Measurements from ENCODE around the gene PFKL.
A peak's percentile ranks its signal among the peaks of the same experiment; 100 is the strongest.

Gene PFKL

GRCh38 chr21:44331650-44332307 lies 31.9 kb downstream of the PFKL start:
- Histone ChIP-seq H3K27ac (ENCODE audit: low read depth, low read length) (no peak overlapping the region), H3K4me1 (ENCODE audit: control insufficient read depth, insufficient read depth, low read length) (no peaks in the 10 kb centered on the region), H3K9me3 (ENCODE audit: control insufficient read depth, insufficient read depth, low read length) (no peaks in the 10 kb centered on the region), H3K27me3 (ENCODE audit: control insufficient read depth, insufficient read depth, low read length) (no peaks in the 10 kb centered on the region), H3K4me3 (ENCODE audit: low read depth, low read length) (no peak overlapping the region), H3K36me3 (ENCODE audit: control insufficient read depth, insufficient read depth, low read length) (peaks cover 5% of the 10 kb centered on the region; the same call in 1 of the 2 replicates), H3K9ac (ENCODE audit: low read depth, low read length) (no peak overlapping the region)

GRCh38 chr21:44332383-44332782 lies 32.5 kb downstream of the PFKL start:
- H3K9ac ChIP-seq (ENCODE audit: low read depth, low read length), result no peak overlapping the region
- H3K36me3 ChIP-seq (ENCODE audit: control insufficient read depth, insufficient read depth, low read length), result peaks cover 5% of the 10 kb centered on the region; the same call in 1 of the 2 replicates
- no peaks in the 10 kb centered on the region for H3K27me3 ChIP-seq (ENCODE audit: control insufficient read depth, insufficient read depth, low read length)
- H3K4me1 ChIP-seq (ENCODE audit: control insufficient read depth, insufficient read depth, low read length), result no peaks in the 10 kb centered on the region
- no peak overlapping the region for H3K4me3 ChIP-seq (ENCODE audit: low read depth, low read length)
- H3K27ac ChIP-seq (ENCODE audit: low read depth, low read length), result no peak overlapping the region
- no peaks in the 10 kb centered on the region for H3K9me3 ChIP-seq (ENCODE audit: control insufficient read depth, insufficient read depth, low read length)

GRCh38 chr21:44332965-44333364 lies 33.1 kb downstream of the PFKL start:
- peaks cover 5% of the 10 kb centered on the region; the same call in 1 of the 2 replicates for H3K36me3 ChIP-seq (ENCODE audit: control insufficient read depth, insufficient read depth, low read length)
- H3K4me3 ChIP-seq (ENCODE audit: low read depth, low read length), result no peak overlapping the region
- no peak overlapping the region for H3K27ac ChIP-seq (ENCODE audit: low read depth, low read length)
- no peak overlapping the region for H3K9ac ChIP-seq (ENCODE audit: low read depth, low read length)
- no peaks in the 10 kb centered on the region for H3K4me1 ChIP-seq (ENCODE audit: control insufficient read depth, insufficient read depth, low read length)
- no peaks in the 10 kb centered on the region for H3K9me3 ChIP-seq (ENCODE audit: control insufficient read depth, insufficient read depth, low read length)
- no peaks in the 10 kb centered on the region for H3K27me3 ChIP-seq (ENCODE audit: control insufficient read depth, insufficient read depth, low read length)

GRCh38 chr21:44333509-44334328 lies 33.9 kb downstream of the PFKL start:
- Histone ChIP-seq H3K27me3 (ENCODE audit: control insufficient read depth, insufficient read depth, low read length) (no peaks in the 10 kb centered on the region), H3K4me1 (ENCODE audit: control insufficient read depth, insufficient read depth, low read length) (no peaks in the 10 kb centered on the region), H3K27ac (ENCODE audit: low read depth, low read length) (no peak overlapping the region), H3K4me3 (ENCODE audit: low read depth, low read length) (no peak overlapping the region), H3K9me3 (ENCODE audit: control insufficient read depth, insufficient read depth, low read length) (no peaks in the 10 kb centered on the region), H3K9ac (ENCODE audit: low read depth, low read length) (no peak overlapping the region), H3K36me3 (ENCODE audit: control insufficient read depth, insufficient read depth, low read length) (peaks cover 5% of the 10 kb centered on the region; the same call in 1 of the 2 replicates)

- no peaks in the 10 kb centered on the region for H3K9me3 ChIP-seq (ENCODE audit: control insufficient read depth, insufficient read depth, low read length)
- H3K4me1 ChIP-seq (ENCODE audit: control insufficient read depth, insufficient read depth, low read length), result no peaks in the 10 kb centered on the region
- peaks cover 5% of the 10 kb centered on the region; the same call in 1 of the 2 replicates for H3K36me3 ChIP-seq (ENCODE audit: control insufficient read depth, insufficient read depth, low read length)
Observed at GRCh38 chr21:44334329-44335030, 34.6 kb downstream of the PFKL start.

GRCh38 chr21:44335266-44336059 lies 35.6 kb downstream of the PFKL start:
- H3K4me3 ChIP-seq (ENCODE audit: low read depth, low read length), result no peak overlapping the region
- peaks cover 6% of the 10 kb centered on the region for H3K4me1 ChIP-seq (ENCODE audit: control insufficient read depth, insufficient read depth, low read length)
- H3K27ac ChIP-seq (ENCODE audit: low read depth, low read length), result no peak overlapping the region
- no peaks in the 10 kb centered on the region for H3K9me3 ChIP-seq (ENCODE audit: control insufficient read depth, insufficient read depth, low read length)
- H3K27me3 ChIP-seq (ENCODE audit: control insufficient read depth, insufficient read depth, low read length), result no peaks in the 10 kb centered on the region
- H3K36me3 ChIP-seq (ENCODE audit: control insufficient read depth, insufficient read depth, low read length), result peaks cover 5% of the 10 kb centered on the region; the same call in 1 of the 2 replicates
- H3K9ac ChIP-seq (ENCODE audit: low read depth, low read length), result no peak overlapping the region

More at GRCh38 chr21:44334329-44335030, 34.6 kb downstream of the PFKL start:
- Histone ChIP-seq H3K4me3 (ENCODE audit: low read depth, low read length) (no peak overlapping the region), H3K27ac (ENCODE audit: low read depth, low read length) (no peak overlapping the region), H3K9ac (ENCODE audit: low read depth, low read length) (no peak overlapping the region), H3K27me3 (ENCODE audit: control insufficient read depth, insufficient read depth, low read length) (no peaks in the 10 kb centered on the region)

- no peak overlapping the region for H3K27ac ChIP-seq (ENCODE audit: low read depth, low read length)
- peaks cover 5% of the 10 kb centered on the region; the same call in 1 of the 2 replicates for H3K36me3 ChIP-seq (ENCODE audit: control insufficient read depth, insufficient read depth, low read length)
- no peaks in the 10 kb centered on the region for H3K9me3 ChIP-seq (ENCODE audit: control insufficient read depth, insufficient read depth, low read length)
- H3K4me3 ChIP-seq (ENCODE audit: low read depth, low read length), result no peak overlapping the region
- H3K4me1 ChIP-seq (ENCODE audit: control insufficient read depth, insufficient read depth, low read length), result peaks cover 14% of the 10 kb centered on the region
- H3K9ac ChIP-seq (ENCODE audit: low read depth, low read length), result no peak overlapping the region
- H3K27me3 ChIP-seq (ENCODE audit: control insufficient read depth, insufficient read depth, low read length), result no peaks in the 10 kb centered on the region
Observed at GRCh38 chr21:44337449-44337848, 37.6 kb downstream of the PFKL start.

- Histone ChIP-seq H3K4me1 (ENCODE audit: control insufficient read depth, insufficient read depth, low read length) (peaks cover 16% of the 10 kb centered on the region), H3K4me3 (ENCODE audit: low read depth, low read length) (peak overlapping the region; percentile 61), H3K27ac (ENCODE audit: low read depth, low read length) (peak overlapping the region; percentile 86), H3K36me3 (ENCODE audit: control insufficient read depth, insufficient read depth, low read length) (peaks cover 5% of the 10 kb centered on the region; the same call in 1 of the 2 replicates), H3K9me3 (ENCODE audit: control insufficient read depth, insufficient read depth, low read length) (no peaks in the 10 kb centered on the region), H3K27me3 (ENCODE audit: control insufficient read depth, insufficient read depth, low read length) (no peaks in the 10 kb centered on the region), H3K9ac (ENCODE audit: low read depth, low read length) (no peak overlapping the region)
Observed at GRCh38 chr21:44337941-44338895, 38.4 kb downstream of the PFKL start.

- peak within 1 kb of the TSS; percentile 99 for H3K27ac ChIP-seq (ENCODE audit: low read depth, low read length)
- H3K9me3 ChIP-seq (ENCODE audit: control insufficient read depth, insufficient read depth, low read length), result no peaks in the 10 kb centered on the region
- H3K36me3 ChIP-seq (ENCODE audit: control insufficient read depth, insufficient read depth, low read length), result peaks cover 5% of the 10 kb centered on the region; the same call in 1 of the 2 replicates
- peaks cover 16% of the 10 kb centered on the region for H3K4me1 ChIP-seq (ENCODE audit: control insufficient read depth, insufficient read depth, low read length)
- H3K27me3 ChIP-seq (ENCODE audit: control insufficient read depth, insufficient read depth, low read length), result no peaks in the 10 kb centered on the region
- peak within 1 kb of the TSS; percentile 93 for H3K9ac ChIP-seq (ENCODE audit: low read depth, low read length)
- H3K4me3 ChIP-seq (ENCODE audit: low read depth, low read length), result peak within 1 kb of the TSS; percentile 96
Observed at GRCh38 chr21:44338971-44339910, 39.4 kb downstream of the PFKL start, which contains the start of gene CFAP410. CFAP410 (minus strand) TSS chr21:44339390; CDS start chr21:44339194, 196 bp downstream.

All from HUES48 (cell line).